Activated naive CD8-positive, alpha-beta T cell treated with anti-CD3 and anti-CD28 coated beads, Interleukin-2, amount 50 U/mL, for 16 hours (primary cell): ENCODE data around the gene CATSPER3.

Experiments
- DNase-seq: peaks from one replicate; pipeline ENCODE4 v3.0.0-alpha.2; 2020; ENCODE audit warnings: low read depth, low spot score

CATSPER3 gene

GRCh38 chr5:135010502-135011354, 43.0 kb downstream of the CATSPER3 start:
- no peak for DNase-seq

- no peak for DNase-seq
Observed at GRCh38 chr5:135011355-135012032, 43.8 kb downstream of the CATSPER3 start.

DNA sequence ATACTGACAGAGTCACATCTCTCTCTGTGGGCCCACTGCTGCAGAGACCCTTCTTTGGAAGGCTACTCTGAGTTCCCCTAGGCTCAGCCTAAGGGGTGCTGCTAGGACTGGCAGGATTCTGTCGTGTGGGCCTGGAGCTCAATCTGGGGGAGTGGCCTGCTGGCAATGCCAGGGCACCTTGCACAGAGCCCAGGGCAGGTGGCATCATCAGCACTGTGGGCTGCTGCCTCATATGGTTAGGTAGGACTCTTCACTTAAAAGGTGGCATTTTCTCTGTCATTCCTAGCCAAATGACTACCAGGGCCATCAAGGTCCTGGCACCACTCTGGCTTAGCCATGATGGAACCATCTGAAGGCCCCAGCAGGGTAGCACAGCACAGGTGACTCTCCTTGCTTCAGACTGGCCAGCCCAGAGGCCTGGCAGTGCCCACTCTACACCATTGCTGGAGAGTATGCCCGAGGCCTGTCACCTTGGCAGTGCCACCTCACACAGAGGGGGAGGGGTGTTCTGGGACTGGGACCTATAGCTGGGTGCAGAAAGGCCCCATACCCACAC, 44.4 kb downstream of the CATSPER3 start:
- DNase-seq = no peak

DNA sequence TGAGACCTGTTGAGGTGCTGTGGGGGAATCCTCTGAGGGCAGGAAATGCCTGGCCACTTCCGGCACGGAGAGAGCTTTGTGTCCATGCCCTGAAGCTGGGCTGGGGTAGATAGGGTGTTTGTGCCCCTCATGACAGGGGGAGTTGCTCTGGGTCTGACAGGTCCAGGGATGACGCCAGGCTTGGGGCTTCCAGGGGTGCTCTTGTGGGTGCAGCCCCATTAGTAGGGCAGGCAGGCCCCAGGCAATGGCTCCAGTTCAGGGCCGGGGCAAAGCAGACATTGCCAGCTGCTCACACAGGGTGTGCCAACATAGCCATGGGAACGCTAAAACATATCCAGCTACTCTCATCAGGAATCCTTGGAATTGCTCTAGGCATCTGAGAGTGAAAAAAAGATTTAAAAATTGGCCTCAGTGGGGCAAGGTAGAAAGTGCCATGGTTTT, 45.3 kb downstream of the CATSPER3 start:
- no peak for DNase-seq

DNA sequence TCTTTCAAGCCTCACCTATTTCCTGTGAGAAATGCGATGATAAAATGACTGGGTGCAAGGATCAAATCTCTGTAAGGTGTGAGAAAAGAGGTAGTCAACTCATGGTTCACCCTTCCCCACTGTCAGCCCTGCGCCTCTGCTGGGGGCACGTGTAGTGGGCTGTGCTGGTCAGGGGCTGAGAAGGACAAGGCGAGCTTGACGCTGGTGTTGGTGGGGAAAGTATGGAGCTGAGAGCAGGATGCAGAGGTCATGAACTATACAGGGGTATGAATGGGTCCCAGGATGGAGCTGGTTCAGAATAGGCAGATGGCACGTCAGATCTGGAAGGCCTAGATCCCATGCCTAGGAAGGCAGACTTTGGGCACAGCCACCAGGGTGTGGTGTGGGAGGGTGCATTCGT, 45.7 kb downstream of the CATSPER3 start:
- no peak for DNase-seq

DNA sequence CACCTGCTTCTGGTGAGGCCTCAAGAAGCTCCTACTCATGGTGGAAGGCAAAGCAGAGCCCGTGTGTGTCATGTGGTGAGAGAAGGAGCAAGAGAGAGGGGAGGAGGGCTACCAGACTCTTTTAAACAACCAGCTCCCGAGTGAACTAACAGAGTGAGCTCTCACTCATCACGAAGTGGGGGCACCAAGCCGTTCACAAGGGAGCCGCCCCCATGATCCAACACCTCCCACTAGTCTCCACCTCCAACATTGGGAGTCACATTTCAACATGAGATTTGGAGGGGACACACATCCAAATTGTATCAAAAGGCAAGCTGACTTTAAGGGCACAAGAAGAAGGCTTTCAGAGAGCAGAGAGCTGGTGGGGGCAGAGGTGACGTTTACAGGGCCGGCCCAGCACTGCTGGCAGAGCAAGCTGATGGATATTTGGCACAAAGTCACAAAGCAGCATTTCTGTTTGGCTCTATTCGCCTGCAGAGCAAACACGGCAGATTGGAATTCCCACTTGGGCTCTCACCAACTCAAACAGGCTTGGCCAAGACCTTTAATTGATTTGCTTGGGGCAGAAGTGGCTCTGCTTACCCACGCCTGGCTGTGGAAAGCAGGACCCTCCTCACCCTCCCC, 46.4 kb downstream of the CATSPER3 start:
- no peak for DNase-seq

- DNase-seq = no peak
Observed at GRCh38 chr5:135015942-135016341, 48.2 kb downstream of the CATSPER3 start.

DNA sequence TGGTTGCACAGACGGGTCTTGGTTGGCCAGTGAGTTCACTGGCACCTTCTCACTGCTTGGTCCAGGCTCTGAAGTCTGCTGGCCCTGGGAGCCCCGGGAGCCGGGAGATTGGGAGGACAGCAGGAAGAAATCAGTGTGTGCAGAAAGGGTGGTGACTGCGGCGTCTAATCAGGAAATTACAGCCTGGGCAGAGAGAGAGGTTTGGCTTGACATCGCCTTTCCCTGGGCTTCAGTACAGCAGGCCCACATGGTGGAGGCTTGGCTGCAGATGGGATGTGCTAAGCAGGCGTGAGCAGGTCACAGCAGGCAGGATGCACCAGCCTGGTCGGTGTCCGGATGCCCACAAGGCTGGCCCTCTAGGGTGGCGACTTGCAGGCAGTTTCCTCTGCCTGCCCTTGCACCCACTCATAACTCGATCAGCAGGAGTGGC, 49.2 kb downstream of the CATSPER3 start:
- no peak for DNase-seq

GRCh38 chr5:135018457-135018856, 50.8 kb downstream of the CATSPER3 start:
- DNase-seq = no peak

DNA sequence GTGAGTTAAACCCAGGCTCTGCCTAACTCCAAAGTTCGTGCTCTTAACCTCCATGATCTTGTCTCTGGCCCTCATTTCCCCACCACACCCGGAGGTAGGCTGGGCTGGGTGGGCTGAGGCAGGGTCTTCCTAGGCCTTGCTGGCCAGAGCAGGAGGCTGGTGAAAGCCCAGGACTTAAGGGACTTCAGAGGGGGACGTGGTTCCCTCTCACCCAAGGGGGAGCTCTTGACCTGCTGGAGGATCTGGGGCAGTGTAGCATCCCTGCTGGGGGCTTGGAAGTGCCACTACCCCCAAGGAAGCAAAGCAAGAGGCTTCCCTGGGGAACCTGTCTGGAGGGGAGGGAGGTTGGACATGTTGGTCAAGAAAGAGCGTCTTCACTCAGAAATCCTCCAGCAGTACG, 51.6 kb downstream of the CATSPER3 start:
- DNase-seq = no peak

DNA sequence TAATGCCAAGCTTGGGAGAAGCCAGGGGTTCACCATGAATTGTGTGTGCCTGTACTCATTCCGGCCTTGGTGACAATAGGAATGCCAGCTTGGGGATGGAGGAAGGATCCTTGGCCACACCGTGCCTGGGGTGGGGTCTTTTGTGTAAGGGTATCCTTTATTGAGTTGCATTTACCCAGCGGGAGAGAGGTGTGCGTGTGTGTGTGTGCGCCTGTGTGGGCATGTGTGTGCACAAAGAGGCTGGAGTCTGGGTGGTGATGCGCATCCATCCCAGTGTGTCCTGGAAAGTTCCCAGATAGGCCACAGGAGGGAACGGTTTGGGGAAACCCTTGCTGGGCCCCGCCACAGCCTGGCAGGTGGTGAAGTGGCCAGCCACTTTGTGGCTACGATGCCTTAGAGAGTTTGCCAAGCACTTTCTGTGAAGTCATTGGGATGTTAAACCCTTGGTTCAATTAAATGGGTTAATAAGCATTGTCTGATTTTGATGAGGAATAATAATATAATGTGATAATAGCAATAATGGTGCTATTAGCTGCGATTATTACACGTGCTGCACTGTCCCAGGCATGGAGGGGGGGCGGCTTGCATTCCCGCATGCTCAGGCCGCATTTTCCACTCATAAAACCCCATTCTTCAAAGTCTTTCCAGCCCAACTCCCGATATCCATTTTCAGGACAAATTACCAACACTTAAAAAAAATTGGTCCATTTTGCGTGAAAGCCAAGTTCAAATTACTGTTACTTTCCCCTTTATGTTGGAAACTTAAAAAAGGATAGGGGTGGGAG, 52.6 kb downstream of the CATSPER3 start:
- DNase-seq = no peak

DNA sequence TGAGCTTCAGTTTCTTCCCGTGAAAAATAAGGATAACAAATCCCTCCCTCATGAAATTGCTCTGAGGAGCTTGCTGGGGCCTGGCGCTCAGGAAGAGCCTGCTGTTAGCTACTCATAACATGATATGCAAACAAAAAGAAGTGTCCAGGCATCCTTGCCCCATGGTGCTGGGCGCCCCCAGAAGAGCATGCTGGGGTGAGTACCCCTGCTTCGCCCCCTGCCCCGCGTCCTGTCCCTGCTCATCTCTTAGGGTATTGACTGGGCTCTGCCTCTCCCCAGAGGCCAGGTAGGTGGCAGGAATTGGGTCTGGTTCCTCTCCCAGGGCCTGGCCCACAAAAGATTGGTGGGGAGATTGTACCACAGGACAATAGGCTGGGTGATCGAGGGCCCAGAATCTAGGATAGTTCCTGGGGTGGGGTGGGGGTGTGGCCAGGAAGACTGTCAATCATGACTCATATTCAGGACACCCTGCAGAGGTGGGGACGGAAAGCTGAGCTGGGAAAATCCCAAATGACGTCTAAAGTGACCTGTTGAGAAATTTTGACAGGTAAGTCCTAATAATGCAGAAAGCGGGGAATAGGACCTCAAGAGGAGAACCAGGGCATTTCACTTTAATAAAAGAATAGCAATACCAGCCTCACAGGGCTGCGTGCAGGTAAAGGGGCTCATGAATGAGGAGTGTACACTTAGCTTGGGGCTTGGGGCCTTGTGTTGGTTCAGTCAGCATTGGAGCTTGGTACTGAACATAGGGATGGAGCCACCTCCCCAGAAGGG, 57.4 kb downstream of the CATSPER3 start:
- DNase-seq = no peak

- no peak for DNase-seq
Observed at GRCh38 chr5:135025730-135026644, 58.3 kb downstream of the CATSPER3 start.

DNA sequence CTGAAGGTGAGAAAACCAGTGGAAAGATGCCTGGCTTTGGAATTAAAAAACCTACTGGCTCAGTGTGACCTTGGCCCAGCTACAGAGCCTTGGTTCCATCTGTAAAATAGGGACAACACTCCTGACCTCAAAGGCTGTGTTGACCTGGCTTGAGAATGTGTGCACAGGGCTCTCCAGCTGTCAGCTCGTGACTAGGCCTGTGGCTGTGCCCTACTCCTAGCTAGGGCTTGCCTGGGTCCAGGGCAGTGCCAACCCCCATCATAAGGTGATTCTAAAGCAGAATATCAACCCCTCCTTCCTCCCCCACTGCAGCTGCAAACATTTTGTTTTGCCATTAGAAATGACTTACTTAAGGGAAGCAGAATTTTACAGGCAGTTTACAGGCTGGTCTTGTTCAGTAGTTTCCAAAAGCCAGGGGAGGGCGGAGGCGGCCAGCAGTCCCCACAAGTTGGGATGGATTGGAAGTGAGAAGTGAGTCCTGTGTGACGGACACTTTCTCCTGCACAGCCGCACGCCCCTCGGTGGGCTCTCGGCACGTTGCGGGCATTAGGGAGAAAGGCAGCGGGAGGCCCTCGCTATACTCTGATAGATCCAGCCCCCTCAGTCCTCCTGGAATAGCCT, 59.0 kb downstream of the CATSPER3 start:
- no peak for DNase-seq

GRCh38 chr5:135027266-135027696, 59.6 kb downstream of the CATSPER3 start:
- no peak for DNase-seq

DNA sequence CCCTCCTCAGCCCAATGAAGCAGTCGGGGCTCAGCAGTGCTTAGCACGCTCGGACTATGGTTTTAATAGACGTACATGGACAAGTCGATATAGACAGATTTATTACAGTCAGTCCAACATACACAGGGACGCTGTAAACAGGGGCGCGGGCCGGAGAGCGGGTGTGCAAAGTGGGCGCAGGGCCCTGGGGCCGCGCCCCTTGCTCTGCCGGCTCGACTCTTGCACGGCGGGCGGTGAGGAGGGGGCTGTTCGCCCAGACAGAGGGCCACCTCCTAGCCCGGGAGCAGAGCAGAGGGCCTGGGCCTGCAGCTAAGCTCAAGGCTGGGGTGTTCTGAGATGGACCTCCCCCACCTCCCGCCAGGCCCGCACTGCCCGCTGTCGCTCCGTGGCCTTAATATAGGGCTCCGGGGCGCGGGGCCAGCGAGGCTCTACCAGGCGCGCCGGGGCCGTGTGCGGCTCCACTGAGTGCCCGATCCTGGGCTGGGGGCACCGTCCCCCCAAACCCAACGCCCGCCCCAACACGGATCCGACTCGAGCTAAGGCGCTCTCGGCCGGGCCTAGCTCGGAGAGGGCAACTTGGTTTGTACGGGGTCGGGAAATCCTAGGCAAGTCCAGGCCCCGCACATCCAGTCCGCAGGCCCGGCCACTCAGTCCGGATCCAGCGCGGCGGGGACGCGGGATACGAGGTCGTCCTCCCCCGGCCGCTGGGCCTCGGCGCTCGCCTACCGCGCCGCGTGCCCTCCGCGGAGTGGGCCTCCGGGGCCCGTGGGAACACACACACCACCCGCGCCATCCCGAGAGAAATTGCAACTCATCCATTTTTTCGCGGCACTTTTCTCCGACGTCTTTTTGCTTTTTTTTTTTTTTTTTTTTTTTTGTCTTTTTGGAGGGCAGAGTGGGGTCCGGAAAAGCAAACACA, 60.2 kb downstream of the CATSPER3 start:
- no peak for DNase-seq

DNA sequence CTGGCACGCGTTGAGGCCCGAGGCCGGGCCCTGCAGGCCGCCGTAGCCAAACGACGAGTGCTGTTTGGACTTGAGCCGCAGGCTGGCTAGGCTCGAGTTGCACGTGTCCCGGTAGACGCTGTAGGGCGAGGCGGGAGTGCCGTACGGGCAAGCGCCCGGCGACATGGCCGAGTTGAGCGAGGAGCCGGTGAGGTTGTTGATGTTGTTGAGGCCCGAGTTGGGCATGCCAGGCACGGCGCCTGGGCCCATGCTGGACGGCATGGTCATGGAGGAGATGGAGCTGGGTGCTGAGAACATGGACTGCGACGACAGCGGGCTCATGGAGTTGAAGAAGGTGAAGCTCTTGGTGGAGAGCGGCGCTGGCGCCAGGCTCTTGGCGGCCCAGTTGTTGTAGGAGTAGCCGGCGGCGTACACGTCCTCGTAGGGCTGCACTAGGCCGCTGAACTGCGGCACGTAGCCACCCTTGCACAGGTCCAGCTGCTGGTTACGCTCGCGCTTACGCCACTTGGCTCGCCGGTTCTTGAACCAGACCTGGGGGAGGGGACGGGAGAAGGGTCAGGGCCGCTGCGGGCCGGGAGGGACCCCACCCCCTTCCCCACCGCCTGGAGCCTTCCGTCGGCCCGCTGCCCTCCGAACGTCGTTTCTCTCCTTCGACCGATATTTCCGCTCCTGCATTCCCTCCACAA, 61.2 kb downstream of the CATSPER3 start:
- no peak for DNase-seq
